Mammary epithelial cell (primary cell): ENCODE measurements around the gene UBE4B.

ENCODE experiments used
- CTCF ChIP-seq, 2 donors: IDR thresholded peaks in 1 of 2; conservative IDR thresholded peaks in 1 of 2; 2 replicates each; pipeline ENCODE4 v1.5.1; 2011 to 2012; ENCODE audit warnings: inconsistent platforms in 2 of 2, low read length in 2 of 2, mild to moderate bottlenecking in 2 of 2, control low read depth in 1 of 2, low read depth in 1 of 2; ENCODE audit not compliant: insufficient read depth in 1 of 2; ENCODE audit errors: extremely low read depth in 1 of 2
- EZH2 ChIP-seq: IDR thresholded peaks from 2 replicates; pipeline ENCODE4 v1.6.1; 2012; ENCODE audit warnings: low read length, inconsistent platforms, borderline replicate concordance

GRCh38 chr1:10171995-10172669 is 139.4 kb downstream of the UBE4B start:
- TF ChIP-seq CTCF (conservative IDR thresholded peaks at IDR 0.05 in 1 of 2, IDR thresholded peaks at IDR 0.05 in 1 of 2; ENCODE audit: extremely low read depth in 1 of 2, insufficient read depth in 1 of 2, low read depth in 1 of 2, low read length in 2 of 2): no peak
- TF ChIP-seq EZH2: no peak
